H1 (cell line): Measurements from ENCODE around the gene RAD50. TPM values are rescaled to one million over a fixed set of nuclear protein-coding genes. Genes with fewer than 3 reads are reported as not detected.
A peak's percentile ranks its signal among the peaks of the same experiment; 100 is the strongest.

Source experiments
- CTCF ChIA-PET: fragments of 300-600 bp; sonication (Branson Sonifier 250); formaldehyde crosslinking; loops from one replicate; lab custom pipeline; 2021; ENCODE audit not compliant: partially characterized antibody; lab: Charles Lee
- POLR2A ChIA-PET: fragments of 300-600 bp; sonication (Branson Sonifier 250); formaldehyde crosslinking; loops from one replicate; lab custom pipeline; 2021; ENCODE audit warnings: inconsistent platforms; ENCODE audit not compliant: partially characterized antibody; lab: Charles Lee
- DNase-seq, 2 experiments: peaks; one replicate each; pipeline versions ENCODE4 v3.0.0 to v3.0.0-alpha.2; 2010 to 2022; ENCODE audit warnings: low spot score in 2 of 2, low read depth in 1 of 2, mixed read lengths in 1 of 2
- FAIRE-seq: peaks from 2 replicates; lab custom pipeline; 2011; peaks lifted over from hg19 to GRCh38; lab: Jason Lieb, UNC
- H2AFZ ChIP-seq: 2 replicates; pipeline ENCODE4 v1.8.1; 2012; ENCODE audit warnings: low read length, inconsistent platforms
- H2AK5ac ChIP-seq: 2 replicates; pipeline ENCODE4 v1.6.1; 2013; ENCODE audit warnings: low read depth, low read length
- H2BK120ac ChIP-seq: replicated peaks from 2 replicates; pipeline ENCODE3; 2013; ENCODE audit warnings: low read depth, low read length, inconsistent platforms
- H2BK12ac ChIP-seq: 2 replicates; pipeline ENCODE4 v1.6.1; 2013; ENCODE audit warnings: low read depth, low read length
- H2BK15ac ChIP-seq: 2 replicates; pipeline ENCODE4 v1.6.1; 2013; ENCODE audit warnings: low read length
- H2BK20ac ChIP-seq: 2 replicates; pipeline ENCODE4 v1.6.1; 2013; ENCODE audit warnings: low read length
- H2BK5ac ChIP-seq: 2 replicates; pipeline ENCODE4 v1.6.1; 2013; ENCODE audit warnings: low read depth, low read length
- H3K14ac ChIP-seq: 2 replicates; pipeline ENCODE4 v1.6.1; 2013; ENCODE audit warnings: inconsistent platforms; ENCODE audit not compliant: insufficient read length
- H3K18ac ChIP-seq: 2 replicates; pipeline ENCODE4 v1.6.1; 2013; ENCODE audit warnings: low read length; ENCODE audit errors: extremely low read depth
- H3K23ac ChIP-seq: 2 replicates; pipeline ENCODE4 v1.6.1; 2013; ENCODE audit warnings: inconsistent platforms; ENCODE audit not compliant: insufficient read length
- H3K23me2 ChIP-seq: 2 replicates; pipeline ENCODE4 v1.6.1; 2013; ENCODE audit warnings: low read depth, low read length
- H3K27ac ChIP-seq: 2 replicates; pipeline ENCODE4 v1.6.1; 2011; ENCODE audit warnings: low read depth, low read length, inconsistent platforms
- H3K27me3 ChIP-seq, 4 experiments: replicated peaks in 1 of 4; 1 replicate in 1 of 4; 2 replicates in 3 of 4; pipeline versions ENCODE4 v1.6.1 to v1.8.1; 2011 to 2013; ENCODE audit warnings: low read length in 3 of 4, mild to moderate bottlenecking in 3 of 4, inconsistent platforms in 2 of 4, mixed read lengths in 2 of 4, moderate library complexity in 1 of 4; ENCODE audit not compliant: control insufficient read depth in 3 of 4, insufficient read depth in 3 of 4; ENCODE audit errors: extremely low read depth in 1 of 4
- H3K36me3 ChIP-seq, 4 experiments: 2 replicates each; pipeline versions ENCODE4 v1.6.1 to v1.8.1; 2011 to 2013; ENCODE audit warnings: mild to moderate bottlenecking in 4 of 4, low read length in 3 of 4, moderate library complexity in 2 of 4, control low read depth in 1 of 4, inconsistent platforms in 1 of 4; ENCODE audit not compliant: insufficient read depth in 4 of 4, control insufficient read depth in 2 of 4
- H3K4ac ChIP-seq: replicated peaks from 2 replicates; pipeline ENCODE3; 2013; ENCODE audit warnings: low read length, low read depth, mixed read lengths, inconsistent platforms; ENCODE audit not compliant: insufficient read length
- H3K4me1 ChIP-seq, 4 experiments: replicated peaks in 1 of 4; 1 replicate in 1 of 4; 2 replicates in 3 of 4; pipeline versions ENCODE4 v1.6.1 to v1.8.1; 2011 to 2013; ENCODE audit warnings: low read length in 3 of 4, inconsistent platforms in 2 of 4, mixed read lengths in 1 of 4; ENCODE audit not compliant: insufficient read depth in 4 of 4, control insufficient read depth in 3 of 4
- H3K4me2 ChIP-seq, 2 experiments: 2 replicates each; pipeline versions ENCODE4 v1.6.1 to v1.8.1; 2011 to 2013; ENCODE audit warnings: low read depth in 2 of 2, low read length in 2 of 2, control low read depth in 1 of 2, inconsistent platforms in 1 of 2, mild to moderate bottlenecking in 1 of 2; ENCODE audit not compliant: insufficient read depth in 1 of 2
- H3K4me3 ChIP-seq, 4 experiments: fragments of 200-600, 300-600 bp in 1 of 4; sonication (generic), shearing (Covaris generic), sonication (Bioruptor Twin) in 1 of 4; 2 replicates each; pipeline versions ENCODE4 v1.5.1 to v1.8.1; 2011 to 2016; ENCODE audit warnings: low read length in 4 of 4, low read depth in 3 of 4, control low read depth in 2 of 4, inconsistent platforms in 2 of 4, mild to moderate bottlenecking in 2 of 4, mixed read lengths in 1 of 4, moderate library complexity in 1 of 4; ENCODE audit not compliant: insufficient read depth in 2 of 4; ENCODE audit errors: extremely low read depth in 1 of 4
- H3K56ac ChIP-seq: replicated peaks from 2 replicates; pipeline ENCODE3; 2013; ENCODE audit warnings: low read depth, mild to moderate bottlenecking, mixed read lengths, low read length, inconsistent platforms; ENCODE audit not compliant: insufficient read length
- H3K79me1 ChIP-seq: 2 replicates; pipeline ENCODE4 v1.6.1; 2013; ENCODE audit warnings: low read depth, low read length, control low read depth
- H3K79me2 ChIP-seq, 2 experiments: 2 replicates each; pipeline versions ENCODE4 v1.6.1 to v1.8.1; 2012 to 2013; ENCODE audit warnings: low read length in 2 of 2, mild to moderate bottlenecking in 2 of 2, inconsistent platforms in 1 of 2; ENCODE audit not compliant: insufficient read depth in 2 of 2, control insufficient read depth in 1 of 2
- H3K9ac ChIP-seq, 4 experiments: replicated peaks in 1 of 4; 1 replicate in 1 of 4; 2 replicates in 3 of 4; pipeline versions ENCODE4 v1.6.1 to v1.8.1; 2011 to 2013; ENCODE audit warnings: low read depth in 3 of 4, low read length in 3 of 4, control low read depth in 2 of 4, mild to moderate bottlenecking in 2 of 4, moderate library complexity in 2 of 4, inconsistent platforms in 1 of 4; ENCODE audit errors: extremely low read depth in 1 of 4
- H3K9me3 ChIP-seq, 2 experiments: 2 replicates each; pipeline versions ENCODE4 v1.6.1 to v1.8.1; 2012 to 2013; ENCODE audit warnings: mild to moderate bottlenecking in 2 of 2, moderate library complexity in 2 of 2, control low read depth in 1 of 2, inconsistent platforms in 1 of 2, low read depth in 1 of 2, low read length in 1 of 2, mixed read lengths in 1 of 2; ENCODE audit not compliant: insufficient read depth in 2 of 2
- H4K20me1 ChIP-seq, 2 experiments: replicated peaks in 1 of 2; 2 replicates each; pipeline versions ENCODE3 to v1.8.1; 2011 to 2013; ENCODE audit warnings: inconsistent platforms in 2 of 2, low read length in 2 of 2, mild to moderate bottlenecking in 1 of 2; ENCODE audit not compliant: insufficient read depth in 2 of 2, control insufficient read depth in 1 of 2
- H4K5ac ChIP-seq: 2 replicates; pipeline ENCODE4 v1.6.1; 2013; ENCODE audit warnings: low read length, low read depth, mixed read lengths, inconsistent platforms; ENCODE audit not compliant: insufficient read length
- H4K8ac ChIP-seq: 2 replicates; pipeline ENCODE4 v1.8.0; 2013; ENCODE audit warnings: mild to moderate bottlenecking, moderate library complexity, low read length, inconsistent platforms; ENCODE audit not compliant: insufficient read depth; ENCODE audit errors: extremely low read depth
- H4K91ac ChIP-seq: replicated peaks from 2 replicates; pipeline ENCODE3; 2013; ENCODE audit warnings: low read length, mixed read lengths, inconsistent platforms; ENCODE audit not compliant: insufficient read length
- BACH1 ChIP-seq: IDR thresholded peaks from 2 replicates; pipeline ENCODE4 v1.6.1; 2012; ENCODE audit warnings: low read length, improper control_type of control experiment
- CBX5 ChIP-seq: fragments of 300-800, 300-1000 bp; sonication (generic); IDR thresholded peaks from 2 replicates; pipeline ENCODE4 v1.7.1; 2016; ENCODE audit warnings: antibody characterized with exemption, low read length, low read depth
- HDAC6 ChIP-seq: IDR thresholded peaks from one replicate; pipeline ENCODE4 v1.7.1; 2012; ENCODE audit warnings: low read depth, mild to moderate bottlenecking, inconsistent platforms, low read length, moderate library complexity
- SIN3A ChIP-seq, 2 experiments: IDR thresholded peaks in 1 of 2; conservative IDR thresholded peaks in 1 of 2; 2 replicates each; pipeline ENCODE4 v1.6.1; 2011 to 2012; ENCODE audit warnings: low read length in 2 of 2, improper control_type of control experiment in 1 of 2, low read depth in 1 of 2, mild to moderate bottlenecking in 1 of 2
- SIRT6 ChIP-seq: IDR thresholded peaks from one replicate; pipeline ENCODE4 v1.7.1; 2012; ENCODE audit warnings: low read length, inconsistent platforms
- SP4 ChIP-seq: IDR thresholded peaks from 2 replicates; pipeline ENCODE4 v1.6.1; 2012; ENCODE audit warnings: low read length, inconsistent platforms
- WGBS, 2 experiments: shearing (Covaris generic) in 1 of 2; methylation state at CpG; one replicate each; pipeline versions ENCODE4 v1.1.6 to v1.1.7; 2013 to 2015; ENCODE audit warnings: low lambda C conversion rate in 2 of 2, mixed read lengths in 2 of 2, inconsistent platforms in 1 of 2, low coverage in 1 of 2, missing lambda C conversion rate in 1 of 2; ENCODE audit not compliant: insufficient replicate concordance in 2 of 2, insufficient coverage in 1 of 2, insufficient read length in 1 of 2; ENCODE audit errors: extremely low coverage in 1 of 2, missing lambda C conversion rate in 1 of 2; 5-methylcytosine and 5-hydroxymethylcytosine counted together
- polyA plus RNA-seq, 7 experiments: library from polyadenylated mRNA; depleted of rRNA in 3 of 7; stranded (reverse) in 5 of 7; unstranded in 2 of 7; fragments of >200 nt in 5 of 7; fragments of 200-250 nt in 2 of 7; gene quantifications; 1 replicate in 5 of 7; 2 replicates in 1 of 7; 4 replicates in 1 of 7; pipeline versions ENCODE4 v1.2.1 to v1.2.3, GENCODE V29; 2011 to 2013; ENCODE audit warnings: missing spikeins in 2 of 7, mixed read lengths in 2 of 7
- total RNA-seq: library from RNA; stranded (reverse); fragmentation: NEBNext Ultra II Directional; extraction: Animal tissue kit (Norgen Biotek cat#: 25700); gene quantifications from 2 replicates; pipeline ENCODE4 v1.2.1, GENCODE V29; 2021

Gene RAD50
- total and polyA plus RNA-seq, 2 of the 8 experiments (the other 6 are each of a cell fraction or from before 2014, with no cell fraction given), result 10.1 to 39.4 TPM

DNA sequence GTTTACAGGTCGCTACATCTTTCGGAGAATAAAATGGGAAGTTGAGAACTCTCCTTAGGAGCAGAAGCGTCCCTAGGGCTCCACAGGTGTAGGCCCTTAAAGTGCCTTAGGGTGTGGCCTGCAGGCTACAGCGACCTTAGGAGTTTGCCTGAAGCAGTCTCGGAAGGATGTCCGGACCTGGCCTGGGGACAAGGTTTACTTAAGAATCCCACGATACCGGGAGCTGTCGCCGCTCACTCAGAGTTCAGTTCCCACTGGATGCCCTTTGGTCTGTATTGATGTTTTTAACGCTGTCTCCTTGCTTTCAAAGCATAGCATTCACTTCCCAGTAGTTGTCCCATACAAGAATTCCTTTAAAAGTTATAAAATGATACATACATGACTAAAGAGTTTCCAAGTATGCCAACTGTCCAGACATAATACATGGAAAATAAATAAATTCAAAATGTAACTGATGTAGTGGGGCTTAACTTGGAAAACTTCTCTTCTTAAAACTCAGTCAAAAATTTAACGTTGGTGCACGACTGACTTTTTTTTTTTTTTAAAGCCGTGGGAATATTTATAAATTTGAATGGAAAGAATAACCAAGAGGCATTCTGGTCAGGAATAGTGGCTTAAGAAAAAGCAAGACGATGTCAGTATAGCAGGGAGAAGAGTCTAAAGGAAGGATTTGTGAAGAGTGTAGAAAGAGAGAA is 848 bp downstream of the RAD50 start:
- H3K36me3 ChIP-seq, result peaks cover 0 to 26% (median 6%) of the 10 kb centered on the region in 4 experiments; a peak in 3 of 8 replicates
- no peak for DNase-seq
- no peak overlapping the region for H3K14ac ChIP-seq
- peak overlapping the region; percentile 78 to 85 for H3K4me2 ChIP-seq
- H4K20me1 ChIP-seq, result no peaks in the 10 kb centered on the region
- H2BK20ac ChIP-seq, result no peak overlapping the region
- H3K23ac ChIP-seq, result no peak overlapping the region
- no peak overlapping the region for H3K56ac ChIP-seq
- TF ChIP-seq SIN3A (conservative IDR thresholded peaks at IDR 0.05 in 1 of 2, IDR thresholded peaks at IDR 0.05 in 1 of 2; ENCODE audit: low read depth in 1 of 2, low read length in 2 of 2), result no peak
- no peak for TF ChIP-seq BACH1
- no peak for TF ChIP-seq HDAC6
- no peak for TF ChIP-seq SP4
- no peak for TF ChIP-seq SIRT6
- no peak for TF ChIP-seq CBX5
- ChIA-PET CTCF (no interaction called here), POLR2A (interaction anchor here (0.6 to 1.4 kb wide), 5 partner anchors 13 to 108 kb away, joined by 3 to 5 read pairs (median 3); no protein-coding TSS in a partner anchor)
- 15% methylated on average over 15 of the region's 15 CpGs; no CpG with 5 or more reads in 1 of the 2 experiments for WGBS, 2 experiments
- peak overlapping the region; percentile 65 to 78 (median 76) for H3K4me3 ChIP-seq
- FAIRE-seq, result no peak
- peaks cover 0 to 2% (median 0%) of the 10 kb centered on the region in 4 experiments; a peak in 3 of 7 replicates for H3K4me1 ChIP-seq
- no peak overlapping the region for H4K91ac ChIP-seq
- H3K79me1 ChIP-seq, result no peaks in the 10 kb centered on the region
- H3K9me3 ChIP-seq, result no peaks in the 10 kb centered on the region
- H2BK120ac ChIP-seq, result no peak overlapping the region
- 0 out of 2 replicates have a peak overlapping the region, but pooled peaks have one; percentile 79 for H3K18ac ChIP-seq
- 0 out of 2 replicates have a peak overlapping the region, but pooled peaks have one; percentile 85 for H2BK5ac ChIP-seq
- peaks cover 0 to 11% of the 10 kb centered on the region in 2 experiments; a peak in 2 of 4 replicates for H3K79me2 ChIP-seq
- no peaks in the 10 kb centered on the region for H3K27me3 ChIP-seq
- no peak overlapping the region; the same call in 1 of the 2 replicates for H2BK12ac ChIP-seq
- peaks cover 9% of the 10 kb centered on the region for H3K23me2 ChIP-seq
- no peak overlapping the region for H3K4ac ChIP-seq
- H3K9ac ChIP-seq, result peak overlapping the region; percentile 43 to 88 (median 78)
- no peak overlapping the region for H4K5ac ChIP-seq
- no peak overlapping the region; the same call in 1 of the 2 replicates for H4K8ac ChIP-seq
- H2BK15ac ChIP-seq, result no peak overlapping the region
- H2AFZ ChIP-seq, result peak overlapping the region; percentile 21; the same call in 1 of the 2 replicates
- 0 out of 2 replicates have a peak overlapping the region, but pooled peaks have one; percentile 69 for H3K27ac ChIP-seq
- no peak overlapping the region for H2AK5ac ChIP-seq
